HuH-7.5 (cell line): Measurements from ENCODE around the gene CELF4.

Experiments used
- DNase-seq: peaks from one replicate; pipeline ENCODE4 v3.0.0; 2011; ENCODE audit warnings: low spot score

CELF4 gene

DNA sequence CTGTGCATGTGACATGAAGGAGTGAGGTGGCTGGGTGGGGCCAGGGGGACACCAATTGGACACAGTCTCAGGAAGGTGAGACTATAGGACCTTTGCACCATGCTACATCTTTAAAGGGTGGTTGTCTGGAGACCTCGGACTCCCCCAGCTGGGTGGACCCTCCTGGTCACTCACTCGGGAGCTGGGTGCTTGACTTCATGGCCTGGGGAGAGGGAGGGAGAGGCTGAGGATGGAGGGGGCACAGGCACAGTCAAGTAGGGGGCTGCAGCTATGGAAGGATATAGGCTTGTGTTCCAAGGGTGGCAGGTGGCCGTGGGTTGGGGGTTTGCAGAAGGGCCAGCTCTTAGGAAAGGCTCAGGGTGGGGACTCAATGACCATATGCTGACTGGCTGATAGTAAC, 7.1 kb upstream of the CELF4 start:
- no peak for DNase-seq

DNA sequence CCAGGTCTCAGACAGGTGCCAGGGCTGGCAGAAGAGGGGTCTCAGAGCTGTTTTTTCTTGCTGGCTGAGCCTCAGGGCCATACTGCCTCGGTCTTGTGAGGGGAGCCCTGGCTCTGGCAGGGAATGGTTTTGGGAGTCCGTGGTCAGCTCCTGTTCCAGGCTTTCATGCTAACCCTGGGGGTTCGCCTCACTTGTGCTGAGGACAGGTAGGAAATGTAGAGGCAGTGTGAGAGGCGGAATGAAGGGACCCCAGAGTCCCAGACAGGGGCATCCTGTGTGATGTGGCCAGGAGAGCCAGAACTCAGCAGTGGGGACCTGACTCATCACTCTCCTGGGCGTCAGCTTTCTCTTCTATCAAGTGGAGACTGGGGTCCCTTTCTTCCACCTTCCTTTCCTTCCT, 5.7 kb upstream of the CELF4 start:
- no peak for DNase-seq

DNA sequence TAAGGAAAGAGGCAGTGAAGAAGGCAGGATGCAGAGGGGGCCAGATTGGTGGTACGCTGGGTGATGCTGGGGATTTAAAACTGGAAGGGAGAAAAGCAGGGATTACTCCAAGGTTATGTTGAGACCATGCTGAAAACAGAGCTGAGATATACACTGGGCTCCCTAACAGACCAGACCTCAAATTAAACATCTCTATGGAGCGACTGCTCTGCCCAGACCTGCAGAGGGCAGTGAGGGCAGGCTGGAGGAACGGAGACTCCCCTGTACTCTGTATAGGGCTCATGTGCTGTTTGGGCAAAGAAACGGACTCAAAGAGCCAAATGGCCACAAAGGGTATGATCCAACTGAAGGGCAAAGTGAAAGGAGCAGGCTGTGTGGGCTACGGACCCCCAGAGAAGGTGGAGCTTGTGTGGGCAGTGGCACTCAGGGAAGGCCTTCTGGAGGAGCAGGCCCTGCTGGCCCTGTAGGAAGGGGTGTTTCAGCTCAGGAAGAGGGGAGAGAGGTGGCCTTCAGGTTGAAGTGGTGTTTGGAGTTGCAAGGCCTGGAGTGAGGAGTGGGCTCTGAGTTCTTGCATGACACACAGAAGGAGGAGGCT, 4.8 kb upstream of the CELF4 start:
- DNase-seq, result no peak

DNA sequence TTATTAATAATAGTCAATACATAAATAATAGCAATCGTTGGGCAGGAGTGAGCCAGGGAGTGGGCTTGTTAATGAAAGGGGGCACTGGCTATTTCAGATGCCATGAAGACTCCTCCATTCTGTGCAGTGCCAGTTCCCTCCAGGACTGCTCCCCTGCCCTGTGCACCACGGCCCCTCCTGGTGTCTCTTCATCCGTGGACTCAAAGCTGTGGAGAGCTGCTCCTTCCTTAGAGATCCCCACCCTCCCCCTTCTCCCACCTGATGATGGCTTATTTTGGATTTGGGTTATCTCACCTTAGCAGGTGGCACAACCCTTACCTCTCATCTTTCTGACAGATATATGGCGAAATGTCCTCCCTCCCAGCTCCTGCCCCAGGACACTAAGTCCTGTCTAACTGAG, 3.1 kb upstream of the CELF4 start:
- DNase-seq, result no peak

DNA sequence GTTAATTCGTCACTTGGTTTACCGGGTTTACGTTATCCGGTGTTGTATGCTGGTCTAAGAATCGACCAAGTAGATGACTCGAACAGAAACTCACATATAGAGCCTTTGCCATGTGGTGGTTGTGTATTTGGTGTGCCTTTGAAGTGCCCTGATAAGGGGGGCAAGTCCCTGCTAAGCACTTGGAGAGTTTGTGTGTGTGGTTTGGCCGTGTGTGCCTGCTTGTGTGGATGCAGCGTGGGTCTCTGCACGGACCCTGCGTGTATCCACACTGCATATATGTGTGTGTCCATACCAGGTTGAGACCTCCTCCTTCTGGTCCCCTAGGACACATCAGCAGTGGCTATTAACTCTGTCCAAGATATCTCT, 2.4 kb upstream of the CELF4 start:
- no peak for DNase-seq

DNA sequence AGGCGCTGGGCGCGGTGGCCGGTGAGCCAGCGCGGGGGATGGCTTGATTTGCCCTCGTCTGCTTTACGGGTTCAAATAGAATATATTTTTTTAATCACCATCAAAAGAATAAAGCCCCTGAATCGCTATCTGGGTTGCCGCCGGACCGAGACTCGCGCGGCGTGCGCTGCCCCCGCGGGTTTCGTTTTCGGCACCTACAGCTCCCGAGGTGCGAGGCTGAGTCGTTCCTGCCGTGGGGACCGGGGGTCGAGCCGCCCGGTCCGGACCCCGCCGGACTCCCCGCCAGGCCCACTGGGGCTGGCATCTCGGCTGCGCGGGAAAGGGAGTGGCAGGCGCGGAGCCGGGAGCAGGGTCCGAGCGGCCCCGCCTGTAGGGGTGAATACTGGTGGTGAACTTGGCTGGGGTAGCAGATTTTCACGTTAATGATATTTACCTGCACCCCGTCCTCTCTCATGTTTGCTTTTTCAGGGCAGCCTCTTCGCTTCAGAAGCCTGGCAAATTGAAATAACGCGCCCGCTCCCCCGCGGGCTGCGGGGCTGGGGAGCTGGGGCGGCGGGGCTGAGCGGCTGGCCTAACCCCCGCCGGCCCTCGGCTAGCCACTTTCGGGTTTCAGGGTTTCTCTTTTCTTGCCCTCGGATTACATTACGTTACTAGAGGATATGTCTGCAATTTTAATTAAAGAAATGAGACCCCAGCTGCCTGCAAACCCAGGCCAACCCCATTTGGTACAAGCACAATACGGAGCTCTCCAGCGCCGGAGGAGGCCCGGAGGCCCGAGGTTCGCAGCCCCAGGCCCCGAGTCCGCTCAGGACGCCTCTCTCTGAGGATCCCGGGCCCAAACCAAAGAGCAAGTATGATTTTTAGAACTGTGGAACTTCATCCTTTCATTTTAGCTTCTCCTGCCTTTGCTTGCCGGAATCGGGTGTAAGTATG, 1.7 kb upstream of the CELF4 start:
- no peak for DNase-seq

DNA sequence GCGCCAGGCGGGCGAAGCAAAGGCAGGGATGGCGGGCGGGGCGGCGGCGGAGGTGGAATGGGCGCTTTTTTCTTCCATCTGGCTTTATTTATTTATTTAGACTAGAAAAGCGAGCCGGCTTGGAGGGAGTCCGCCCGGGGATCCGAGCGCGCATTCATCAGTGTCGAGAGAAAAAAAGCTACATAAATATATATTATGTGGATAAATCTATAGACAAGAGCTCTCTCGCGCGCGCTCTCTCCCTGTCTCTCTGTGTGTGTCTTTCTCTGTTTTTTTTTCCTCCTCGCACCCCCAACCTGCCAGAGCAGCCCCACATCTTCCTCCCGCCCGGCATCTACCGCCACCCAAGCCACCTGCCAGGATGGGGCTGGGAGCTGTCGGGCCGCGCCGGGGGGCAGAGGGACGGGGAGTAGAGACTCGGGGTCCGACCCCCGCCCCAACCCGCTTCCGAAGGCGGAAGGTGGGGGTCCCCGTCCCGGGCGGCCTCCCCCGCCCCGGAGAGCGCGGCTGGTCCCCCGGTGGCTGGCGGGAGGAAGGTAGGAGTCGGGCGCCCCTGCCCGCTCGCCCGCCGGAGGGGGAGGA, 972 bp upstream of the CELF4 start:
- DNase-seq, result no peak

DNA sequence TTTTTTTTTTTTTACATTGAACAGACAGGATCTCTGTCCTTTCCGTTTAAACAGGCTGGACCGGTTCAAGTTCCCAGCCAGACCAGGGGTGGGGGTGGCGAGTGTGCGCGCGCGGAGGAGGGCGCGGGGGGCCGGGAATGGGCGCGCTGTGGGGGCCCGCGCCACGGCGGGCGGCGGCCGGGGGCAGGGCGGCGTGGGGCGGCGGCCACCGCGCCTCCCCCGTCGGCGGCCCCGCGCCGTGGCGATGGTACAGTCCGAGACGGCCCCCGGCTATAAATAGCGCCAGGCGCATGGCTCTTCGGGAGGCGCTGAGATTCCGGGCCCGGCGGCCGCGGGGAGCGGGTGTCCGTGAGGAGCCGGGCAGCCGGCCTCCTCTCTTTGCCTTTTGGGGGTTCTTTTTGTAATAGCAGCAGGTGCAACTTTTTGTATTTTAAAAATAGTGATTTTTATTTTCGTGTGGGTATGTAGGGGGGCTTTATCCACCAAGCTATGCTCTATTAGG, 430 bp upstream of the CELF4 start:
- no peak for DNase-seq

DNA sequence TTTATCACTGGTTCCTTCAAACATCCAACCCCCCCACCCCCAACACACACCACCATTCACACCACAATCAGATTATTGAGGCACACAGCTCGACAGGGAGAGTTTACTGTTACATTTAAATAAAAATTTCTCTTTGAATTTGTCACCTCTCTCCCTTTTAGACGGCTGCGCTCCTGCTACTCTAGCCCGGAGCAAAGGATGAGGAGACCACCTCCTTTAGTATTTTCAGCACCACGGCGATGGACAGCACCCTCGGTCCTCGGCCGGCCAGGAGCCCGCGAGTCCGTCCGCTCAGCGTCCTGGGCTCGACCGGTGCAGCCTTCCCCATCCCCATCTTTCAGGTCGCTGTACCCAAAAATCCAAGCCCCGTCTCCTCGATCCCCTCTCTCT, 892 bp downstream of the CELF4 start:
- DNase-seq, result peak; percentile 48

DNA sequence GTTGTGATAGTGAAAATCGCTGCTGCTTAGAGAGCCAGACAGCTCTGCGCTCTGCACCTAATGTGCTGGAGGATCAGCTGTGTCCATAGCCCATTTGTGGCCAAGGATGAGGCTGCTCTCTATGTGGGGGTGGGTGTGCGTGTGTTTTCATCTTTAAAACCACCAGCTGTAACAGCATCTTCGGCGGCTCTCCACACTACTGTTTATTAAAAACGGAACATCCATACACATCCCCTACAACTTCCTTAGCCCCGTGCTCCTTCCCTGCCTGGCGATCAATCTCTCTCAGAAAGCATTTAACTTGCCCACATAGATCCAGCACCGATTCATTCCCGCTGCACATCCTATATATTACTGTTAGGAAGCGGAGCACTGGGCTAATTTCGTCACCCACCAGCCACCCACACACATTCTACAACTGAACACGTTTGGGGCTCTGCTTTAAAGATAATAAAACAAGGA, 1.6 kb downstream of the CELF4 start:
- DNase-seq, result no peak

DNA sequence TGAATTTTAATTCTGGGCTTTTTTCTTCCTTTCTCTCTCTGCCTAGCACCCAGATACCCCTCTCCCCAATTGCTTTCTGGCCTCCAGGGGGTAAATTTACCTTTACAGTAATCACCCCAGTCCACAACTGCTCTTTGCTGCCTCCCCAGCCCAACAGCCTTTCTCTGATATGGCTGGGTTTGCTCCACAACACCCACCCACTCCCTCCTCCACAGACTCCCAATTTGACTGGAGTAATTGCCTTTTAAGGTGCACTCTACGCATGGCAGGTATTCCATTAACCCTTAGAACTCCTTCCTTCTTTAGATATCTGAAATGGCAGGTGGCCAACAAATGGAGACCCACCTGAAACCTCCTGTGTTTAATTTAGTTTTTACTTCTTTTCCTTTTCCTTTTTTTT, 3.6 kb downstream of the CELF4 start:
- DNase-seq, result no peak

DNA sequence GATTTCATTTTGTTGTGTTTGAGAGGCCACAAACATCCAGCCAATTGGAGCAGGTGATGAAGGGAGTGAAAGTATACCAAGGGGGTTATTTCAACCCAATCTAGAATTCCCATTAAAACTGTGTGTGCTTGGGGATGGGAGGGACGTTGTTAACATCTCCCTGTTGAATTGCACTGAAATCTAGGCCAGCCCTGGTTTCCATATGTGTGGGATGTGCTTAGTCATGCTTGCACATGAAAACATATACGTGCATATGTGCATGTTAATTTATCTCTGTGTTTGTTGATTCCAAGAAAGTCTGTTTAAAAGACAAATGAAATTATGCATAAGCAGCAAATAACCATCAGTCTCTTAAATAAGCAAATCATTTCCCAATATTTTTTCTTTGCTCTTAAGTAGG, 5.6 kb downstream of the CELF4 start:
- no peak for DNase-seq

DNA sequence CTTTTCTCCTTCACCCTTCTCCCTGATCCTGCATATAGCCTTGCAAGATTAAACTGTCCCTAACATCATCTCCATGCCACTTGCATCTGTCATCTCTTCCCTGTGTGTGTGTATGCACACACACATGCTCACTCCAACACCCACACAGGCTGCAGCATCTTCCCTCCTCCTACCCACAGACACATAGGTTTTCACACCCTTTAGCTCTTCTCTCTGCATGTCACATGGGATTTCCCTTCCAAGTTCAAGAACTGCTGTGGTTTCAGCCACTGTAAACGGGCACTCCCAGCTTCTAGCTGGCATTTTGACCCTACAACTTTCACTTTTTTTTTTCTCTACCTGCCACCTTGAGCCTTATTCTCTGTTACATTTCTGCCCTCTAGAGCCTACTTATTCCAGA, 6.4 kb downstream of the CELF4 start:
- no peak for DNase-seq

DNA sequence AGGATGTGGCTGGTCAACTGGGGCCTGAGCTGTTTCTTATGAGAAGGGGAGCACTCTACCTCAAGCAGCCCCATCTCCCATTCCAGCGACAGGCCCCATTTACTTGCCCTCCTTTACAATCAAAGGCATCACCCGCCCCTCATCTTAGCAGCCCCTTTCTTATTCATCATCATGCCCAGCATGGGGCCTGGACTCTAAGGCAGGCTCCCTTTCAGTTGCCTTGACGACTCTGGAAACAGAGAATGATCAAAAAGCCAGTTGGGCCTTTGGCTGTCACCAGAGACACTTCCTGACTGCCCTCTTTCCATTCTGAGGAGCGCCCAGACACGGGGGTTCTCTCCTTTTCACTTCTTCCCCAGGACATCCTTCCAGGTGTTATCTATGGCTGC, 11.2 kb downstream of the CELF4 start:
- DNase-seq, result no peak

DNA sequence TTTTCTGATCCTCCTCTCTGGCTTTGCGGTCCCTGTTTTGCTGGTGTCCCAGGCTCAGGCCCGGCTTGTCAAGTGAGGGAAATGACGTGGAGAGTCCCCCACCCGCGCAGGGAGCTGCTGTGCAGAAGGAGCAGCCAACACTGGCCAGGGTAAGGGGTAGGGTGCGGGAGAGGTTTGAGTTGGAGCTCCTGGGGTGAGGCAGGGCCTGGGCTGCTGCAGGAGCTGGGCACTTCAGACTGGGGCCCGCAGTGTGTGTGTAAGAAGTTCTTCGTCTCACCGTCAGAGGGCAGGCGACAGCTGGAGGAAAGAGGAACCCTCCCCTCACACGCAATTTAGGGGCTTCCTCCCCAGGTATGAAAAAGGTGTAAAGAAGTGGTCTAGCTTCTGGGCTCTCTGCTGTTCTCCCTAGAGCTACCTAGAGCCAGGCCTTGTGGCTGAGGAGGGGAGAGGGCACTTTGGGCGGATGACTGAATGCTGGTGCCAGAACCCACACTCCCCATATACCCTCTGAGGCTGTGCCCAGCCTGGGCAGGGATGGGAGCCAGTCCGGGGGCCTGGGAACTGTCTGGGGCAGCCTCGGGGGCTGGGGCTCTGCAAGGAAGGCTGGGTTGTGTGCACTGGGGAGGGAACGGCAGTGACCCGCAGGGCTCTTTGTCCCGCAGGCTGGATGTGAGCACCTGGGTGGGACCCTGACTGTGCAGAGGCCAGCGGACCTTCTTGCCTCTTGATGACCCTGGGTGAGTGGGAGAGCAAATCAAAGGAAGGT, 11.8 kb downstream of the CELF4 start:
- no peak for DNase-seq

DNA sequence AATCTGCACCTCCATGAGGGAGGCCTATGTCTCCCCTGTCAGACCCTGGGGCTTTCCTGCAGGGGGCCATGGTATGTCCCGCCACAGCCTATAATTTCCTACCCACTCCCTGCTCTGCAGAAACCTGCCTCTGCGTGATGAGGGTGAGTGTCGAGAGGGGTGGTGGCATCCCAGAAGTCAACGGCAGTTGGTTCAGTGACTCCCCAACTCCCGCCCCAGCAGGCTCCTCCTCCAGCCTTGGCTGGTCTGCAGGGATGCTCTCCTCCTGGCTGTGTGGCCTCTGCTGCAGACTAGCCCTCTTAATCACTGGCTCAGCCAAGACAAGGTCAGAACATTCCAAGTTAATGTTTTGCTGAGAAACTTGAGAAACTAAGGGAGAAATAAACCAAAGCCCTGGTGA, 13.3 kb downstream of the CELF4 start:
- no peak for DNase-seq

DNA sequence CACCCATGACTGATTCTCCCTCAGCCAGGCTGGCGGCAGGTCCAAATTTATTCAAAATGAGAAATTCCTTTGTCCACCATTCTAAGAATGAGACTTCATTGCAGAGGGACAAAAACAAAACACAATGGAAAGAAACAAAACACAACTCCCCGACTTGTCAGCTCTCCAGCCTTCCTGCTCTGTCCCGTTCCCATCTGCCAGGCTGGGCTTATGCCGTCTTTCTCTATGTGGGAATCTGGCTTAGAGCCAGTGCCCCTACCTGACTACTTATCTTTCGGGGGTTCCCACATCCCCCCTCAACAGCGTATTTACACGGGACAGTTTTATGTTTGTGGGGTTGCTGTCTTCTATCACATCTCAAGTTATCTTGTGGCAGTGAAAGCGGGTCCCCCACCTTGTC, 13.8 kb downstream of the CELF4 start:
- DNase-seq, result no peak

DNA sequence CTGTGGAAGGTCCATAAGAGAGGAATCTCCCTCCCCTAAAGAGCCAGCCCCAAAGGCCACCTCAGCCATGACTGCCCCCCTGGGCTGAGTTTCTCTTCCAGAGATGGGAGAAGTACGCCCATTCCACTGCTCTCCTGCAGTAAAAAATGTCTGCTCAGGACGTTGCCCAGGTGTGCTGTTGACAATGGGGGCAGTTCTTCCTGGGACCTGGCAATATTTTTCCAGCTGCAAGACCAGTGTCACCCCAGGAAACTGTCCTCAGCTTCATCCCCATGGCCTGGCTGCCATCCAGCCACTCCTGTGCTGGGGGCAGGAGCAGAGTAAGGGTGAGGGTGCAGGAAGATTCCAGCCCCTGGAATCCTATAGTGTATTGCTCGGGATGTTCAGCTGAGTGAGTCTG, 14.3 kb downstream of the CELF4 start:
- no peak for DNase-seq

DNA sequence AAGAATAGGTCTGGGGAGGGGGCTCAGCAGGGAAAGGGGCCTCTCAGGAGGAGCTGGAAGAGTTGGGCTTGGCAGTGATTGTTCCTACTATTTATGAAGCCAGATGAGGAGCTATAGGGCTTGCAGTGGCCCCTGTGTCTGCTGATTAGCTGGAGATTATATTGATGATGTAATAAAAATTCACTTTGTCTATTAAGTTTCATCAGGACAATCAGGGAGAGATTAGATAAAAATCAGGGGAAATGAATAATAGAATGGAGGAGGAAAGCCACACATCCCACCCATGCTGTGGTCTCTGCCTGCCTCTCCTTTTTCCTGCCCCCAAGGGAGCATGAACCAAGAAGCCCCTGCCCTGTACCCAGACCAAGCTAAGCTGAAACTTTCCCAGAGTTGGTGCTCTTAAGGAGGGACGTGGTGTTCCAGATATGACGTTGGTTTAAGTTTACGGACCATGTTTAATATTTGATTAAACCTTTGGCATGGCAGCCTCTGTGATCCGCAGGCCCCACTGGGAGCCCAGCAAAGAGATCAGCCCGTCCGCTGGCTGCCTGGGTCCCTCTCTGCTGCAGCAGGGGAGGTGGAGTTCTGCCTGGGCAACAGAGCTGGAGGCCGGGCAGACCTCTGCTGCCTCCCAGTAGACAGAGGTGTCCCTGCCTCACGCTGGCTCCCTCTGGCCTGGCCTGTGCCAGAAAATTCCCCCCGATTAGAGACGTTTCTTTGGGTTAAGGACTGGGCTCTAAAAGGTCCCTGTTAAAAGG, 15.3 kb downstream of the CELF4 start:
- DNase-seq, result no peak

DNA sequence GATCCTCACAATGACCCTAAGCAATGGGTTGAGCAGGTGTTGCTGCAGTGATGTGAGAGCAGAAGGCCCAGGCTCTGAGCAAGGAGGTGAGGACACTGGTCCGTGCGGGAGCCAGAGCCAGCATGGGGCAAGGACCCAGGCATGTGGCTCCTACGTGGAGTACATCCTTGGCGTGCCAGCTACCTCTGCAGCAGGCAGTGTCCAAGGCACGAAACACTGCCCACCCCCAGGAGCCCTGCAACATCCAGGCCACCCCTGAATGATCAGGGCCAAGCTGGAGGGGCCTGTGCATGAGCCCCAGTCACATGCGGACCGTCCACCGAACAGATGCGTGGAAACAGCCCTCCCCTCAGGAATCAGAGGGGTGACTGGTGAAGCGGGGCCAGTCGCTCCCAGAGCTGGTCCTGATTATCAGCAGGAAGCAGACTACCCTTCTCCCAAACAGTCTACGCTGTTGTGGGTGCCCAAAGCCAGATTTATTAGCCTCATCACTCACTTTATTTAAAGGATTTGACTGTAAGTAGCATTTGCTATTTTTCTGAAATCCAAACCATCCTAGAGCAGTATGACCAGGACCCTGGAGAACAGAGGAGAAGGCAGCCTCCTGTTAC, 16.8 kb downstream of the CELF4 start:
- DNase-seq, result no peak

DNA sequence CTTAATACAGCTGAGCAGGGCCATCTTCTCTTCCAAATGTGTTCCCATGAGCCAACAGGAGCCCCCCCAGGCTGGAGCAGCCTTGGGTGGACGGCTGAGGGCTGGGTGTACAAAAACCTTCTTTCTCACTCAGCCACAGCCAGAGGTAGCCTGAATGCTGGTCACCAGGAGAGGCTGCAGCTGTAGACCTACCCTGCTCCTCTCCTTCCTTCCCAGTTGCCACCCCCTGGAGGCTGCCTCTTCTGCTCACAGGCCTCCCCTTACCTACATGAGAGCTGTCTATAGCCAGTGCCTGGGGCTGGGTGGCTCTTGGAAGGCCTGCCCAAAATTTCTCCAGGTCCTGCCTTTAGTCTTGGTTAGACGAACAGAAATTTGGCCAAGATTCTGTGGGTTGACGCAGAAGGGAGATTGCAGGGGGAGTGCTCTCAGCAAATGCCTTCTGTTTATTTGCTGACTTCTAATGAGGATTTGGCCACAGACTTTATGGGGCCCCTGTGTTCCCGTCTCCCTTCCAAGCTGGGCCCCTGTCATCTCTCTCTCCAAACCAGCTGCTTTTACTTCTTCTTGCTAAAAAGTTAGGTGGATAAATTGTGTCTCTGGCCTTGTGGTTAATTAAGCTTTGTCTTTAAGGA, 18.3 kb downstream of the CELF4 start:
- no peak for DNase-seq
